HFFc6 (cell line): ENCODE measurements around the gene GJB4. TPM values are rescaled to one million over a fixed set of nuclear protein-coding genes. Genes with fewer than 3 reads are reported as not detected.

ENCODE experiments used
- DNase-seq: peaks from one replicate; pipeline ENCODE4 v3.0.0-alpha.2; 2018
- H3K27ac Mint-ChIP-seq: 2 replicates; pipeline ENCODE4 v1.8.0; 2020; ENCODE audit warnings: mild to moderate bottlenecking, mixed read lengths
- H3K27me3 Mint-ChIP-seq: 2 replicates; pipeline ENCODE4 v1.8.0; 2021; ENCODE audit warnings: mild to moderate bottlenecking, moderate library complexity, mixed read lengths; ENCODE audit not compliant: insufficient read depth
- H3K36me3 Mint-ChIP-seq: 2 replicates; pipeline ENCODE4 v1.8.0; 2021; ENCODE audit warnings: low read depth, mixed read lengths
- H3K4me1 Mint-ChIP-seq: 2 replicates; pipeline ENCODE4 v1.8.0; 2020; ENCODE audit warnings: low read depth, mixed read lengths
- H3K4me3 Mint-ChIP-seq: 2 replicates; pipeline ENCODE4 v1.8.0; 2020; ENCODE audit warnings: mild to moderate bottlenecking, moderate library complexity, mixed read lengths
- H3K9me3 Mint-ChIP-seq: 2 replicates; pipeline ENCODE4 v1.8.0; 2020; ENCODE audit warnings: mild to moderate bottlenecking, mixed read lengths
- total RNA-seq, 6 experiments: library from RNA; stranded (reverse); fragmentation: NEBNext Ultra II Directional; extraction: Animal tissue kit (Norgen Biotek cat#: 25700); gene quantifications; 2 replicates in 1 of 6; 3 replicates in 5 of 6; pipeline ENCODE4 v1.2.3, GENCODE V29; 2021
- TF ChIP-seq, protein P1 (sequence below): fragments of 200-600 bp; sonication (generic); IDR thresholded peaks from 2 replicates; pipeline ENCODE4 v1.5.0; 2021; ENCODE audit warnings: antibody characterized with exemption, mild to moderate bottlenecking

The GJB4 gene
- total RNA-seq, 6 experiments from 2014 or later = not detected

GRCh38 chr1:34714386-34714785 is 45.2 kb upstream of the GJB4 start:
- Mint-ChIP-seq H3K4me3 (no peak overlapping the region), H3K27me3 (peaks cover 2% of the 10 kb centered on the region; the same call in 1 of the 2 replicates), H3K4me1 (no peaks in the 10 kb centered on the region), H3K9me3 (peaks cover 12% of the 10 kb centered on the region), H3K36me3 (no peaks in the 10 kb centered on the region), H3K27ac (no peak overlapping the region)
- DNase-seq = no peak
- TF ChIP-seq, protein P1, sequence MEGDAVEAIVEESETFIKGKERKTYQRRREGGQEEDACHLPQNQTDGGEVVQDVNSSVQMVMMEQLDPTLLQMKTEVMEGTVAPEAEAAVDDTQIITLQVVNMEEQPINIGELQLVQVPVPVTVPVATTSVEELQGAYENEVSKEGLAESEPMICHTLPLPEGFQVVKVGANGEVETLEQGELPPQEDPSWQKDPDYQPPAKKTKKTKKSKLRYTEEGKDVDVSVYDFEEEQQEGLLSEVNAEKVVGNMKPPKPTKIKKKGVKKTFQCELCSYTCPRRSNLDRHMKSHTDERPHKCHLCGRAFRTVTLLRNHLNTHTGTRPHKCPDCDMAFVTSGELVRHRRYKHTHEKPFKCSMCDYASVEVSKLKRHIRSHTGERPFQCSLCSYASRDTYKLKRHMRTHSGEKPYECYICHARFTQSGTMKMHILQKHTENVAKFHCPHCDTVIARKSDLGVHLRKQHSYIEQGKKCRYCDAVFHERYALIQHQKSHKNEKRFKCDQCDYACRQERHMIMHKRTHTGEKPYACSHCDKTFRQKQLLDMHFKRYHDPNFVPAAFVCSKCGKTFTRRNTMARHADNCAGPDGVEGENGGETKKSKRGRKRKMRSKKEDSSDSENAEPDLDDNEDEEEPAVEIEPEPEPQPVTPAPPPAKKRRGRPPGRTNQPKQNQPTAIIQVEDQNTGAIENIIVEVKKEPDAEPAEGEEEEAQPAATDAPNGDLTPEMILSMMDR = no peak

DNA sequence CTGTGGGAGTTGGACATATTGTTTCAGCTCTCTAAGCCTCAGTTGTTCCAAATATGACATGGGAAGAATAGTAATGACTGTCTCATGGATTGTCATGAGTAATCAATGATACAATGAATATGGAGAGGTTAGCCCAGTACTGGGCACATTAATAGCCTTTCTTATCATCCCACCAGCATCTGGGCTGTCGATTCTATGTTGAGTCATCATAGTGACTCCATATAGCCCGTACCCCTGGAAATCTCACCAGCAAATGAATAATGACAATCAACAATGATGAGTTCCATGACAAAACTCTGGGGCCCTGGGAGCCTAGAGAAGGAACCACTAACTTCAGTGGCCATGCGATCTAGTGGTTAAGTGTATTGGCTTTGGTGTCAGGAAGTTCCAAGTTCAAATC is 44.4 kb upstream of the GJB4 start:
- TF ChIP-seq, protein P1 = no peak
- Mint-ChIP-seq H3K4me1 (no peaks in the 10 kb centered on the region), H3K4me3 (no peak overlapping the region), H3K27me3 (peaks cover 2% of the 10 kb centered on the region; the same call in 1 of the 2 replicates), H3K27ac (no peak overlapping the region), H3K9me3 (peaks cover 4% of the 10 kb centered on the region), H3K36me3 (no peaks in the 10 kb centered on the region)
- DNase-seq = no peak

DNA sequence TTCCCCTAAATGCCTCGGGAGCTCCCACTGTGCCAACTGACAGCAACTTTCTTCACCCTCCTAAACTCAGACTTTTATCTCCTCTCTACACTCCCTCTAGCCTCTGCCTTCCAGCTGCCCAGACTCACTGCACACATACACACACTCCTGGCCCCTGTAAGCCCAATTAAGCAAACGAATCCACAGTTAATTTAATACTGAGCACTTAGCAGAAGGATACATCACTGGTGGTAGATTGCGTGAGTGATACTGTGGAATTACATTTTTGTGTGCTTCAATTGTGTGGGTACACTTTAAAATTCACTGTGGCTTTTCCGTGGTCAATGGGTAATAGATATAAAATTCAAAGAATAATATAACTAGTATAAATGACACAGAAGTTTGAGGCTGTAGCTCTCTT is 38.3 kb upstream of the GJB4 start:
- no peaks in the 10 kb centered on the region for H3K4me1 Mint-ChIP-seq

GRCh38 chr1:34721646-34722355 is 37.7 kb upstream of the GJB4 start:
- TF ChIP-seq, protein P1 = no peak
- Mint-ChIP-seq H3K27ac (no peak overlapping the region), H3K9me3 (no peaks in the 10 kb centered on the region), H3K36me3 (no peaks in the 10 kb centered on the region), H3K4me3 (no peak overlapping the region), H3K27me3 (peaks cover 2% of the 10 kb centered on the region; the same call in 1 of the 2 replicates), H3K4me1 (no peaks in the 10 kb centered on the region)
- no peak for DNase-seq

More for the DNA sequence above, 38.3 kb upstream of the GJB4 start:
- H3K9me3 Mint-ChIP-seq = no peaks in the 10 kb centered on the region
- no peak for DNase-seq
- H3K27ac Mint-ChIP-seq = no peak overlapping the region
- TF ChIP-seq, protein P1 = no peak
- H3K4me3 Mint-ChIP-seq = no peak overlapping the region
- no peaks in the 10 kb centered on the region for H3K36me3 Mint-ChIP-seq
- peaks cover 2% of the 10 kb centered on the region; the same call in 1 of the 2 replicates for H3K27me3 Mint-ChIP-seq

DNA sequence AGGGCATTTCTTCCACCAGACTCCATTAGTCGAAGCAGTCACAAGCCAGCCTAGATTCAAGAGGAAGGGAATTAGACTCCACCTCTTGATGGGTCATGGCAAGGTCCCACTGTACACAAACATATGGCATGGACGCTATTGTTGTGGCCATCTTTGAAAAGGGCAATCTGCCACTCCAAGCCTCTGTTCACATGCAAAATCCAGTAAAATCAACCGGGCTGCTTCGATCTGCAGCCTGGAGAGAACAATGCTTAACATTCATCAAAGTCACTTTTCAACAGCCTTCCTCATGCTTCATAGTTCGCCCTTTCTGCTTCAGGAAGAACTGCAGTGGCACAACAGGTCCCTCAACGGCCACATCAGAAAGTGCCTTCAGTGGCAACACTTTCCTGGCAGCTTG is 32.7 kb upstream of the GJB4 start:
- Mint-ChIP-seq H3K36me3 (no peaks in the 10 kb centered on the region), H3K27me3 (peaks cover 2% of the 10 kb centered on the region), H3K27ac (no peak overlapping the region), H3K9me3 (no peaks in the 10 kb centered on the region), H3K4me3 (no peak overlapping the region), H3K4me1 (no peaks in the 10 kb centered on the region)
- no peak for DNase-seq
- TF ChIP-seq, protein P1 = no peak
